Adrenal gland (tissue), 5 donors: Measurements from ENCODE around the gene SUN1.

Experiments
- POLR2A ChIP-seq, 2 donors: fragments of 450-650 bp; IDR thresholded peaks; one replicate each; pipeline ENCODE4 v1.6.1; 2017; ENCODE audit warnings: antibody characterized with exemption in 2 of 2, mild to moderate bottlenecking in 2 of 2, moderate library complexity in 1 of 2
- TF ChIP-seq, protein P1 (sequence below), 6 experiments: fragments of 450-650 bp in 4 of 6; fragments of 200-600 bp in 2 of 6; sonication (generic) in 1 of 6; IDR thresholded peaks; 1 replicate in 5 of 6; 2 replicates in 1 of 6; pipeline versions ENCODE4 v1.5.1 to v1.8.0; 2016 to 2021; ENCODE audit warnings: antibody characterized with exemption in 6 of 6, mild to moderate bottlenecking in 2 of 6, moderate library complexity in 1 of 6
- donor health status: DM: no; HTN: no; CAD: no.

GRCh38 chr7:867001-867405 lies 34.7 kb downstream of the SUN1 start:
- TF ChIP-seq, protein P1, sequence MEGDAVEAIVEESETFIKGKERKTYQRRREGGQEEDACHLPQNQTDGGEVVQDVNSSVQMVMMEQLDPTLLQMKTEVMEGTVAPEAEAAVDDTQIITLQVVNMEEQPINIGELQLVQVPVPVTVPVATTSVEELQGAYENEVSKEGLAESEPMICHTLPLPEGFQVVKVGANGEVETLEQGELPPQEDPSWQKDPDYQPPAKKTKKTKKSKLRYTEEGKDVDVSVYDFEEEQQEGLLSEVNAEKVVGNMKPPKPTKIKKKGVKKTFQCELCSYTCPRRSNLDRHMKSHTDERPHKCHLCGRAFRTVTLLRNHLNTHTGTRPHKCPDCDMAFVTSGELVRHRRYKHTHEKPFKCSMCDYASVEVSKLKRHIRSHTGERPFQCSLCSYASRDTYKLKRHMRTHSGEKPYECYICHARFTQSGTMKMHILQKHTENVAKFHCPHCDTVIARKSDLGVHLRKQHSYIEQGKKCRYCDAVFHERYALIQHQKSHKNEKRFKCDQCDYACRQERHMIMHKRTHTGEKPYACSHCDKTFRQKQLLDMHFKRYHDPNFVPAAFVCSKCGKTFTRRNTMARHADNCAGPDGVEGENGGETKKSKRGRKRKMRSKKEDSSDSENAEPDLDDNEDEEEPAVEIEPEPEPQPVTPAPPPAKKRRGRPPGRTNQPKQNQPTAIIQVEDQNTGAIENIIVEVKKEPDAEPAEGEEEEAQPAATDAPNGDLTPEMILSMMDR (IDR thresholded peaks at IDR 0.05), result no peak
- TF ChIP-seq POLR2A (IDR thresholded peaks at IDR 0.05), result no peak
